ENCODE data around the gene KRTAP10-12.

DNA sequence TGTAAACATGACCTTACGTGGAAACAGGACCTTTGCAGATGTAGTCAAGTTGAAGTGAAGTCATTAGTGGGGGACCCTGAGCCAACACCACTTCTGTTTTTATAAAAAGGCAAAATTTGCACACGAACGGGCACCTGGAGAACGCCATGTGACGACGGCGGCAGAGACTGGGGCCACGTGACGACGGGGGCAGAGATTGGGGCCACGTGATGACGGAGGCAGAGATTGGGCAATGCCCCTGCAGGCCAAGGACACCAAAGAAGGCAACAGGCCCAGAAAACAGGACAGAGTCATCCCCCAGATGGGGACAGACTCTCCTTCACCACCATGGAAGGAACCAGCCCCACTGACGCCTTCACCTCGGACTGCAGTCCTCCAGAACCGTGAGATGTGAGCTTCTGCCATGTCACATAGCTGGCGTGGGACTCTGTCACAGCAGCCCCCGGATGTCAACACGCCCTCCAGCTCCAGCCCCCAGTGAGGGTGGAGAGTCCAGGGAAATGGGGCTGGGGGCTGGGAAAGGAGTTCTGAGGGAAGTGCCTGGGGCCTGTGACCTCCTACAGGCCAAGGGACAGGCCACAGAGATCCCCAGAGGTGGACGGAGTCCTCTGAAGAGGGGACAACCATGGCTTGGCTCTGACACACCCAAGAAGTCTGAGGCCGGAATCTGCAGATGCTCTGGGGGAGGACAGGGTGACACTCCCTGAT is 46.6 kb upstream of the KRTAP10-12 start:
- no peak for TF ChIP-seq MEF2A (IDR thresholded peaks at IDR 0.05; ENCODE audit: borderline replicate concordance, low read depth)
- no peak for TF ChIP-seq CHD2 (IDR thresholded peaks at IDR 0.05; ENCODE audit: low read length, partially characterized antibody)
- TF ChIP-seq, protein P1, sequence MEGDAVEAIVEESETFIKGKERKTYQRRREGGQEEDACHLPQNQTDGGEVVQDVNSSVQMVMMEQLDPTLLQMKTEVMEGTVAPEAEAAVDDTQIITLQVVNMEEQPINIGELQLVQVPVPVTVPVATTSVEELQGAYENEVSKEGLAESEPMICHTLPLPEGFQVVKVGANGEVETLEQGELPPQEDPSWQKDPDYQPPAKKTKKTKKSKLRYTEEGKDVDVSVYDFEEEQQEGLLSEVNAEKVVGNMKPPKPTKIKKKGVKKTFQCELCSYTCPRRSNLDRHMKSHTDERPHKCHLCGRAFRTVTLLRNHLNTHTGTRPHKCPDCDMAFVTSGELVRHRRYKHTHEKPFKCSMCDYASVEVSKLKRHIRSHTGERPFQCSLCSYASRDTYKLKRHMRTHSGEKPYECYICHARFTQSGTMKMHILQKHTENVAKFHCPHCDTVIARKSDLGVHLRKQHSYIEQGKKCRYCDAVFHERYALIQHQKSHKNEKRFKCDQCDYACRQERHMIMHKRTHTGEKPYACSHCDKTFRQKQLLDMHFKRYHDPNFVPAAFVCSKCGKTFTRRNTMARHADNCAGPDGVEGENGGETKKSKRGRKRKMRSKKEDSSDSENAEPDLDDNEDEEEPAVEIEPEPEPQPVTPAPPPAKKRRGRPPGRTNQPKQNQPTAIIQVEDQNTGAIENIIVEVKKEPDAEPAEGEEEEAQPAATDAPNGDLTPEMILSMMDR (IDR thresholded peaks at IDR 0.05): no peak
- no peak for TF ChIP-seq EP300 (IDR thresholded peaks at IDR 0.05; ENCODE audit: borderline replicate concordance in 1 of 2, low read depth in 1 of 2, low read length in 1 of 2)
- no peak for TF ChIP-seq POLR2AphosphoS5 (IDR thresholded peaks at IDR 0.05; ENCODE audit: low read depth, low read length)
- TF ChIP-seq SMC3 (IDR thresholded peaks at IDR 0.05; ENCODE audit: low read depth, low read length): no peak
- TF ChIP-seq, protein P2, sequence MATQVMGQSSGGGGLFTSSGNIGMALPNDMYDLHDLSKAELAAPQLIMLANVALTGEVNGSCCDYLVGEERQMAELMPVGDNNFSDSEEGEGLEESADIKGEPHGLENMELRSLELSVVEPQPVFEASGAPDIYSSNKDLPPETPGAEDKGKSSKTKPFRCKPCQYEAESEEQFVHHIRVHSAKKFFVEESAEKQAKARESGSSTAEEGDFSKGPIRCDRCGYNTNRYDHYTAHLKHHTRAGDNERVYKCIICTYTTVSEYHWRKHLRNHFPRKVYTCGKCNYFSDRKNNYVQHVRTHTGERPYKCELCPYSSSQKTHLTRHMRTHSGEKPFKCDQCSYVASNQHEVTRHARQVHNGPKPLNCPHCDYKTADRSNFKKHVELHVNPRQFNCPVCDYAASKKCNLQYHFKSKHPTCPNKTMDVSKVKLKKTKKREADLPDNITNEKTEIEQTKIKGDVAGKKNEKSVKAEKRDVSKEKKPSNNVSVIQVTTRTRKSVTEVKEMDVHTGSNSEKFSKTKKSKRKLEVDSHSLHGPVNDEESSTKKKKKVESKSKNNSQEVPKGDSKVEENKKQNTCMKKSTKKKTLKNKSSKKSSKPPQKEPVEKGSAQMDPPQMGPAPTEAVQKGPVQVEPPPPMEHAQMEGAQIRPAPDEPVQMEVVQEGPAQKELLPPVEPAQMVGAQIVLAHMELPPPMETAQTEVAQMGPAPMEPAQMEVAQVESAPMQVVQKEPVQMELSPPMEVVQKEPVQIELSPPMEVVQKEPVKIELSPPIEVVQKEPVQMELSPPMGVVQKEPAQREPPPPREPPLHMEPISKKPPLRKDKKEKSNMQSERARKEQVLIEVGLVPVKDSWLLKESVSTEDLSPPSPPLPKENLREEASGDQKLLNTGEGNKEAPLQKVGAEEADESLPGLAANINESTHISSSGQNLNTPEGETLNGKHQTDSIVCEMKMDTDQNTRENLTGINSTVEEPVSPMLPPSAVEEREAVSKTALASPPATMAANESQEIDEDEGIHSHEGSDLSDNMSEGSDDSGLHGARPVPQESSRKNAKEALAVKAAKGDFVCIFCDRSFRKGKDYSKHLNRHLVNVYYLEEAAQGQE (IDR thresholded peaks at IDR 0.05; ENCODE audit: low read depth, low read length): no peak
- TF ChIP-seq YY1 (IDR thresholded peaks at IDR 0.05; ENCODE audit: low read depth): no peak
- TF ChIP-seq NFIC (IDR thresholded peaks at IDR 0.05; ENCODE audit: borderline replicate concordance): no peak
- no peak for TF ChIP-seq FOSL2 (IDR thresholded peaks at IDR 0.05; ENCODE audit: borderline replicate concordance, low read depth)
- no peak for TF ChIP-seq IRF3 (IDR thresholded peaks at IDR 0.05; ENCODE audit: low read depth, low read length)

All from SK-N-SH (cell line).